HG03439 (cell line): ENCODE data around the gene KISS1.
"Not testable (repeated sequence)": the region's sequence is repeated elsewhere in the genome, so short reads cannot be mapped to it uniquely, and the experiment has no call there.

ENCODE experiments used
- ATAC-seq: cut with Tn5 transposase; IDR thresholded peaks from one replicate; pipeline ENCODE4 v1.9.1; 2021; ENCODE audit warnings: mild to moderate bottlenecking, moderate library complexity; ENCODE audit not compliant: unreplicated experiment

The KISS1 gene

DNA sequence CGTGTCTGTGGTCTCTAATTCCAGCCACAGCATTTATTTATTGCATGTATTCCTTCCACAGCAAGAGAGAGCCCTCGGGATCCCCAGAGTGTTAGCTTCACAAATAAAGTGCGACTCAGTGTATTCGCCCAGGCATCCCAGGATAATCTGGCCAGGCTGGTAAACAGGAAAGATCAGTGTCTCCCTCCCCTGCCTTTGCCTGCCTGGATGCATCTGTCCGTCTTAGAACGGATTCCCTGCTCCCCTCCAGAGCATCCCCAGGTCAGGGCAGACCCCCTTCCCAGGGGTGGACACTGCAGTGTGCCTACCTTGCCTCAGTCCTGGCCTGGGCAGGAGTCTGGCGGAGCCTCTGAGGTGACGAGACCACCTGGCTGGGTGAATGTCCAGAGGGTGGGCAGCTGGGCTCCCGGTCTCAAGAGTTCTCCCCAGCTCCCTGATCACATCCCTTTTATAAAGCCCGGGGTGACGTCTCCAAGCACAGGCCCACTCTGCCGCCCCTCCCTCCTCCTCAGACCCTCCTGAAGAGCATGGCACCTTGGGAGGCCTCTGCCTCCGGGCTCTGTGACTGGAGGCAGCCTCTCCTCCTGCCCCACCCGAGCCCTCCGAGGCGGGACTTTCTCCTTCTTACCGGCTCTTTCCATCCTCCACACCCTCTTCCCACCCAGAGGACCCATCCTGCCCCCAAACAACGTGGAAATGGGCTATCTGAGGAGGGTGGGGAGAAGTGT lies at the start of gene KISS1:
KISS1 (minus strand) TSS at position 424 of the 728 bp plus-strand sequence. CDS start 3,615 bp downstream, outside the sequence.
- ATAC-seq, result no peak

GRCh38 chr1:204242920-204243319 lies 46.6 kb upstream of the KISS1 start:
- ATAC-seq, result no peak

DNA sequence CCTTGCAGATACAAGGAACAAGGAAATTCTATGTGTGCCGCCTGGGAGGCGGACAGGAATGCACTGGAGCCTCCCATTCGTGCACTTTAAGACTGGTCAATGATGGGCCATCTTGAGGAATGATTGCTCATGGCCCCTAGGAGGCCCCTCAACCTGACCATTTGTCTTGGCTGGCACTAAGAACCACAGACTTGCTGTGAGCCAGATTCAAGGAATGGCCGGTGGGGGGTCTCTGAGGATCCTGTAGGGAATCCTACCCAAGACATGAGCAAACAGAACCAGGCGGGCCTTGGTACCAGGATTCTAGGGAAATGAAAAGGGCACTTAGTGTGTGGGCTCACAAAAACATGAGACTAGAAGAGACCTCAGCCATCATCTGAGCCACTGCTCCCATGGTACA lies 45.6 kb upstream of the KISS1 start:
- no peak for ATAC-seq

DNA sequence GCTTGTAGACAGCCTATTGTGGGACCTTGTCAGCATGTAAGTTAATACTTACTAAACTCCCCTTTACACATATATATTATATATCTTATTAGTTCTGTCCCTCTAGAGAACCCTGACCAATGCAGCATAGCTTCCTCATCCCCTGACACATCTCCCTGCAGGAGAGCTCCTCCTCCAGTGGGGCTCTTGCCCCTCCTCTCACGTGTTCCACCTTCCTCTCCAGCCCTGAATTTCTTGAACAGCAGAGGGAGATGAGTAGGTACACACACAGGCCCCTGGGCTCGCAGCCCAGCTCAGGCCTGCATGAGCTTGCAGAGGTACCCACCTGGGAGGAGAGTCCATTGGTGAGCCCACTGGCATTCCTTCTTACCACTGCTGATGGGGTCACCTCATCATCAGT lies 44.8 kb upstream of the KISS1 start:
- no peak for ATAC-seq

DNA sequence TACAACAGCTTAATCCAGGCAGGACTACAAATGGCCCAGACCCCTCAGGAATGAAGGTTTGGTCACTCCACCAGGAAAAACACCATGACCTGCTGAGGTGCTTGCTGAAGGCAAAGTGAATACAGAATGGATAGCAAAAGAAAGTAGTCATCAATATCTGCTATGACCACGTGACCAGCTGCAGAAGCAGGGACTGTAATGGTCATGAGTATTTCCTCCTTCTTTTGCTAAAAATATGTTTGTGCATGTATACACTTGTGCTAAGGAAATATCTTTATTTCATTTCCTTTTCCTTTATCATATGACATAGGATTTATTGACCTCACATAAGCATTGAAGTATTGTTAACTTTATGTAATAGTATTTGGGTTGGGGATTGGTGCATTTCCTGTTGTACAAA lies 43.9 kb upstream of the KISS1 start:
- no peak for ATAC-seq

- ATAC-seq, result not testable (repeated sequence)
These were observed 43.1 kb upstream of the KISS1 start for GRCh38 chr1:204239401-204239800.

- ATAC-seq, result not testable (repeated sequence)
These were observed 42.2 kb upstream of the KISS1 start for GRCh38 chr1:204238520-204238919.

DNA sequence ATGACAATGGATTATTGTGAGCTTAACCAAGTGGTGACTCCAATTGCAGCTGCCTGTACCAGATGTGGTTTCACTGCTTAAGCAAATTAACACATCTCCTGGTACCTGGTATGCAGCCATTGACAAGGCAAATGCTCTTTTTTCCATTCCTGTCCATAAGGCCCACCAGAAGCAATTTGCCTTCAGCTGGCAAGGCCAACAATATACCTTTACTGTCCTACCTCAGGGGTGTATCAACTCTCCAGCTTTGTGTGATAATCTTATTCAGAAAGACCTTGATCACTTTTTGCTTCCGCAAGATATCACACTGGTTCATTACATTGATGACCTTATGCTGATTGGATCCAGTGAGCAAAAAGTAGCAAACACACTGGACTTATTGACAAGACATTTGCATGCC lies 41.2 kb upstream of the KISS1 start:
- not testable (repeated sequence) for ATAC-seq

GRCh38 chr1:204232526-204232925 lies 36.2 kb upstream of the KISS1 start:
- ATAC-seq, result no peak

- ATAC-seq, result no peak
These were observed 33.9 kb upstream of the KISS1 start for GRCh38 chr1:204230211-204230610.

GRCh38 chr1:204228896-204229295 lies 32.6 kb upstream of the KISS1 start:
- no peak for ATAC-seq

DNA sequence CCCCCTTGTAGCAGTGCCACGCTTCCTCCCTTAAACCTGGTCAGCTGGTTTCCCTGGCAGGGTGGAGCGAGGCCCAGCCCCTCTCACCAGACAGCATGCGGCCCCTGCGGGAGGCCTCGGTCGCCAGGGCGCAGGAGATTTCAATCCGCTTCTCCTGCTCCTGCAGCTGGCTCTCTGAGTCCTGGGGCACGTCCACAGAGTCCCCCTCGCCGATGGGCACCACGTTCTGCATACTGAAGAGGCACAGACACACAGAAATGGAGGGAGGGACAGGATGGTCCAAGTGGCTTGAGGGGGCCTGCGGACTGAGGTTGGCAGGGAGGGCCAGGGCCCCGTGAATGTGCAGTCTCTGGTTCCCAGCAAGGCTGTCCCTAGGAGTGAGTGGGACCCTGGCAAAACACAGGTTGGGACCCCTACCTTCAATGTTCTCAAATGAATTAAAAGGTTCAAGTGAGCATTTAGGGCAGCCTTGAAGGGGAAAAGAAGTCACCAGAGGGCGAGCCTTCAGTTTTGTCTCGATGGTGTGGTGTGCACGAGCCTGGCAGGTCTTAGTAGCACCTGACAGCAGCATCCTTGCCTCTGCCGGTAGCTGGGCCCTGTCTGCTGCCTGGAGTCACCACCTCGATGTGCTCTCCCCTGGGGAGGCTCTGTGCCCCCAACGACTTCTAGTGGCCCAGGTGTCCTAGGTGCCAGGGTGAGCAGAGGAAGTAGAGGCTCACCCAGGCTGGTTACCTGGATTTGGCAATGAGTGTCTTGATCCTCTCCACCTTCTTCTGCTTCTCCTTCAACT lies 31.9 kb upstream of the KISS1 start:
- ATAC-seq, result no peak

- no peak for ATAC-seq
These were observed 31.1 kb upstream of the KISS1 start for GRCh38 chr1:204227351-204227750.

DNA sequence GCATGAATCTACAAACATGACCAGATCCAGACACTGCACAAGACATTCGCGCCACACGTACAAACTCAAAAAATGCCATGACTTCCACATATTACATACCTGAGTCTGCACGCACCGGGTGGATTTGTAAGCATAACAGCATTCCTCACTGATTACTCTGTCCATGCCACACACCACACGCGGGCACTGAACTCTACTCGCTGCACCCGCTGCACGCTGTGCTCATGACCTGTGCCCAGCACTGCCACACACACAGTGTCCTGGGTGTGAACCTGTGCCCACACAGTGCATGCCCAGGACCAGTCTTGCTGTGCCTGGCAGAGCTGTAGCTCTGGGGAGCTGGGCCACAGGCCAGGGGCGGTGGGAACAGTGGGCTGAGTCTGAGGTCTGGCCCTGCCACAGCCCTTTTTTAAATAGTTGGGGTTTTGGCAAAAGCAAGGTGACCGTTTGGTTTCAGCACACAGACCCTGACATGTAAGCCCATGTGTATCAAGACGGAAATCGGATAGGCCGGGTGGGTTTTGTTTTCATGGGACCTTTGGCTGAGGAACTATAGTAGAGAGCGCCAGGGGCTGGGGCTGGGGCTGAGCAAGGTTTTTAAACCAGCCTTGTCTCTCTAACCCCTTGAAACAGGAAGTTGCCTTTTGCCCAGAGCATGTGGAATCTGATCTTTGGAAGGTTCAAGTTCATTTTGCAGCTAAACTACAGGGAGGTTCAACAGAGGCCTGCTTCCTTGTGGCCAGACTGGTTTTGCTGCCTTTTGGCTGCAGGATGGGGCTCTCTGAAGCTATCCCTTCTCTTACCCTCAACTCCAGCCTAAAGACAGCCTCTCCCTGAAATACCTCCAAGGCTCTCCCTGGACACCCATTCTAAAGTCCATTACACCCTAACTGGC lies 29.8 kb upstream of the KISS1 start:
- no peak for ATAC-seq

DNA sequence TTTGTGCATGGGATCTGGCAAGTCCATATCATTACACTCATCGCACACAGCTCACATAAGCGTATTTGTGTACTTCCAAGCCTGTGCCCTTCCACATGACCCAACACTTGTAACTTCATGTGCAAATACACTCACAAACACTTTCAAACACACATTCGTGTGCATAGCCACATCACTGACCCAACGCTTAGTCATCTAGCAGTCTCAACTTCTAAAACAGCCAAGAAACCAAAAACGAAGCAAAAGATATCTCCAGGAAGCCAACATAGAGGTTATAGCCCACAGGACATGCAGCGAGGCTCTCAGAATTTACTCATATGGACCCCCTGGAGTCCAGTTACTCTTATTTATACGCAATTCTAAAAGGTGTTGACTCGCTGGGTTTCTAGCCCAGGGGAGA lies 28.4 kb upstream of the KISS1 start:
- ATAC-seq, result no peak

GRCh38 chr1:204223129-204223860 lies 27.0 kb upstream of the KISS1 start:
- no peak for ATAC-seq

DNA sequence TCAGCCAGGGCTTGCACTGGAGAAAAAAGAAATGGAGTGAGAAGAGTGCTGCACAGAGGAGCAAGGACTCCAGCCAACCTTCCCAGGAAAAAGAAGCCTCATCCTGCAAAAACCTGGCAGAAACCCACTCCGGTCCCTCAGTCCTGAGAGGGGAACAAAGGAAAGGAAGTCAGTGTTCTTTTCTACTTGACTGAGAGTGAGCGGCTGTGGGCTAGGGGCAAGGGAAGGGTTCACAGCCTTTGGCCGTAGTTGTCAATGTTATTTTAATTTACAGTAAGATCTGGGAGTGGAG lies 26.4 kb upstream of the KISS1 start:
- ATAC-seq, result no peak

DNA sequence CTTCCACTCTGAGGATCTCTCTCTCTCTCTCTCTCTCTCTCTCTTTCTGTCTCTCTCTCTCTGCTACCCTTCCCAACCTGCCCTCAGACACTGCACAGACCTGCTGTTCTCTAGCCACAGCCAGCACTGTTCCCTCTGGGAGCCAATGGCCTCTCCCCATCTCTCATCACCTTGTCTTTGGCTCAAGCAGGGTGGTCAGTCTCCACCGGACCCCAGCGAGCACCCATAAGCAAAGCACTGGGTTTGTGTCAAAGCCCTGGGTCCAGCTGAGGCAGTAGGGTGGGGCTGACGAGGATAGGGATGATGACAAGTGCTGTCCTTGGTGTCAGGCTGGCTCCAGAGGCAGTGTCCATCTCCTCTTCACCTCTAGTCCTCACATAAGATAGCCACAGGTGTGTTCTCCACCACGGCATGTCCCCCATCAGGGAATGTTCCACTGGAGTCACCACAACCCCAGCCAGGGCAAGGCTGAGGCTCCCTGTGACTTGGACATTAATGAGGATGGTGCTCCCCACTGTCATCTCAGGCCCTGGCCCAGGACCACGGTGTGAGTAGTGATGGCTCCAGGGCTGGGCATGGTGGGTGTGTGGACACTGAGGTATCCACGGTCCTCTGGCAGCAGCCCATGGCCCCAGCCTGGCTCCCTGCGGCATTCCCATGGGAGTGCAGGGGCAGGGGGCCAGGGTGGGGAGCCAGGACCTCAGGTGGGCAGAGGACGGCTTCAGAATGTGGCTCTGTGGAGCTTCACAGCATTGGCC lies 25.9 kb upstream of the KISS1 start:
- no peak for ATAC-seq

- ATAC-seq, result no peak
These were observed 25.0 kb upstream of the KISS1 start for GRCh38 chr1:204221271-204221670.

GRCh38 chr1:204219971-204220616 lies 23.8 kb upstream of the KISS1 start:
- ATAC-seq, result no peak
